ENCODE results near the gene PODN. TPM values are rescaled to one million over a fixed set of nuclear protein-coding genes. Genes with fewer than 3 reads are reported as not detected.
A peak's percentile ranks its signal among the peaks of the same experiment; 100 is the strongest.

The PODN gene
- total RNA-seq, 4 donors from 2014 or later: 5.1 to 107 (median 19.0) TPM

GRCh38 chr1:53112271-53112774 is 50.3 kb downstream of the PODN start:
- TF ChIP-seq POLR2A (IDR thresholded peaks at IDR 0.05) (no peak), CTCF (IDR thresholded peaks at IDR 0.05) (no peak)
- H3K27me3 ChIP-seq: no peaks in the 10 kb centered on the region
- no peaks in the 10 kb centered on the region for H3K9me3 ChIP-seq
- H3K4me3 ChIP-seq: no peak overlapping the region
- WGBS, 2 donors: 48 to 72% methylated on average over 2 of the region's 2 CpGs
- intact Hi-C loops (cut with DNase I): no loop called here
- no peaks in the 10 kb centered on the region for H3K36me3 ChIP-seq
- H3K4me1 ChIP-seq: peaks cover 0 to 45% (median 15%) of the 10 kb centered on the region in 3 donors
- DNase-seq: no peak
- no peak overlapping the region for H3K27ac ChIP-seq

GRCh38 chr1:53112861-53113260 is 50.8 kb downstream of the PODN start:
- 71 to 81% methylated on average over 3 to 4 of the region's 4 CpGs for WGBS, 2 donors
- no peaks in the 10 kb centered on the region for H3K9me3 ChIP-seq
- intact Hi-C loops (cut with DNase I): no loop called here
- no peak overlapping the region for H3K4me3 ChIP-seq
- peaks cover 0 to 45% (median 15%) of the 10 kb centered on the region in 3 donors for H3K4me1 ChIP-seq
- H3K27me3 ChIP-seq: peaks cover 0 to 2% (median 0%) of the 10 kb centered on the region in 4 donors
- no peaks in the 10 kb centered on the region for H3K36me3 ChIP-seq
- no peak for DNase-seq
- H3K27ac ChIP-seq: no peak overlapping the region
- TF ChIP-seq CTCF (IDR thresholded peaks at IDR 0.05) (no peak), POLR2A (IDR thresholded peaks at IDR 0.05) (no peak)

GRCh38 chr1:53114090-53114489 is 52.1 kb downstream of the PODN start:
- WGBS, 2 donors: 94 to 100% methylated on average over 1 to 2 of the region's 6 CpGs
- Histone ChIP-seq H3K27ac (no peak overlapping the region), H3K4me1 (peaks cover 0 to 39% (median 12%) of the 10 kb centered on the region in 3 donors)

GRCh38 chr1:53114581-53115400 is 52.8 kb downstream of the PODN start:
- DNase-seq: no peak
- H3K27me3 ChIP-seq: peaks cover 0 to 6% (median 0%) of the 10 kb centered on the region in 4 donors
- H3K4me3 ChIP-seq: no peak overlapping the region
- intact Hi-C loops (cut with DNase I): no loop called here
- WGBS, 2 donors: 83 to 92% methylated on average over 4 to 16 of the region's 24 CpGs
- H3K9me3 ChIP-seq: no peaks in the 10 kb centered on the region
- H3K36me3 ChIP-seq: no peaks in the 10 kb centered on the region
- peak overlapping the region in 1 of 4 donors; percentile 16 for H3K27ac ChIP-seq
- peaks cover 0 to 32% (median 5%) of the 10 kb centered on the region in 3 donors for H3K4me1 ChIP-seq
- no peak for TF ChIP-seq POLR2A (IDR thresholded peaks at IDR 0.05)
- TF ChIP-seq CTCF (IDR thresholded peaks at IDR 0.05): no peak

More at GRCh38 chr1:53114090-53114489, 52.1 kb downstream of the PODN start:
- Histone ChIP-seq H3K36me3 (no peaks in the 10 kb centered on the region), H3K27me3 (peaks cover 0 to 4% (median 0%) of the 10 kb centered on the region in 4 donors), H3K9me3 (no peaks in the 10 kb centered on the region), H3K4me3 (no peak overlapping the region)
- intact Hi-C loops (cut with DNase I): no loop called here
- no peak for TF ChIP-seq CTCF (IDR thresholded peaks at IDR 0.05)
- TF ChIP-seq POLR2A (IDR thresholded peaks at IDR 0.05): no peak
- no peak for DNase-seq

Measured in esophagus squamous epithelium (tissue), 5 donors.